ENCODE results near the gene C10orf90. TPM values are rescaled to one million over a fixed set of nuclear protein-coding genes. Genes with fewer than 3 reads are reported as not detected.

Gene C10orf90
- total RNA-seq, 1 experiment from 2014 or later, result not detected

DNA sequence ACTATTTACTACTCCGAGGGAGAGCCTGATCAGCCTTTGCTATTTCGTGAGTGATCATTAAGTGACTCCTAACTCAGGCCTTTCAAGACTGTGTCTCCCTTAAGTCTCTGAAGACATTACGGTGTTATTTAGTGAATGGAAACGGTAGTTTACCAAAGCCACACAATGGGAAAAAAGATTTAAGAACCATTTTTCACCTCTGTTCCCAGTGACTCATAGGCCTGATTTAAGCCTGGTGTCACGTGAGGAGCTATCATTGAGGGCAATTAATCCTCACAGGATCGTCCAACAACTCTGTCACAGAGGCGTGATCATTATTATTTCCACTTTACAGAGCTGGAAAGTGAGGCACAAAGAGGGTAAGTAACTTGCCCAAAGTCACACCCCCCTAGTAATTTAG is 20.3 kb downstream of the C10orf90 start:
- H4K8ac ChIP-seq (replicated peaks; ENCODE audit: insufficient read length, low read depth, low read length), result no peak overlapping the region
- Mint-ChIP-seq H3K27me3 (ENCODE audit: low read depth) (peaks cover 2% of the 10 kb centered on the region), H3K9me3 (no peaks in the 10 kb centered on the region), H3K4me3 (no peak overlapping the region), H3K27ac (no peak overlapping the region), H3K4me1 (peaks cover 11 to 14% of the 10 kb centered on the region in 2 experiments), H3K36me3 (ENCODE audit: insufficient read depth in 1 of 3, low read depth in 3 of 3) (no peaks in the 10 kb centered on the region)
- no peak for DNase-seq
- no peaks in the 10 kb centered on the region for H3K4me1 ChIP-seq (ENCODE audit: insufficient read depth, low read length)
- H2BK5ac ChIP-seq (ENCODE audit: insufficient read length, low read length), result no peak overlapping the region
- H3K27me3 ChIP-seq (ENCODE audit: insufficient read depth, low read length), result no peaks in the 10 kb centered on the region
- H3K23me2 ChIP-seq (ENCODE audit: insufficient read length, low read depth, low read length, poor library complexity, severe bottlenecking), result no peaks in the 10 kb centered on the region
- H2BK12ac ChIP-seq (ENCODE audit: insufficient read length, low read depth, low read length), result no peak overlapping the region
- TF ChIP-seq, protein P1, sequence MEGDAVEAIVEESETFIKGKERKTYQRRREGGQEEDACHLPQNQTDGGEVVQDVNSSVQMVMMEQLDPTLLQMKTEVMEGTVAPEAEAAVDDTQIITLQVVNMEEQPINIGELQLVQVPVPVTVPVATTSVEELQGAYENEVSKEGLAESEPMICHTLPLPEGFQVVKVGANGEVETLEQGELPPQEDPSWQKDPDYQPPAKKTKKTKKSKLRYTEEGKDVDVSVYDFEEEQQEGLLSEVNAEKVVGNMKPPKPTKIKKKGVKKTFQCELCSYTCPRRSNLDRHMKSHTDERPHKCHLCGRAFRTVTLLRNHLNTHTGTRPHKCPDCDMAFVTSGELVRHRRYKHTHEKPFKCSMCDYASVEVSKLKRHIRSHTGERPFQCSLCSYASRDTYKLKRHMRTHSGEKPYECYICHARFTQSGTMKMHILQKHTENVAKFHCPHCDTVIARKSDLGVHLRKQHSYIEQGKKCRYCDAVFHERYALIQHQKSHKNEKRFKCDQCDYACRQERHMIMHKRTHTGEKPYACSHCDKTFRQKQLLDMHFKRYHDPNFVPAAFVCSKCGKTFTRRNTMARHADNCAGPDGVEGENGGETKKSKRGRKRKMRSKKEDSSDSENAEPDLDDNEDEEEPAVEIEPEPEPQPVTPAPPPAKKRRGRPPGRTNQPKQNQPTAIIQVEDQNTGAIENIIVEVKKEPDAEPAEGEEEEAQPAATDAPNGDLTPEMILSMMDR (conservative IDR thresholded peaks at IDR 0.05), result no peak
- no peaks in the 10 kb centered on the region for H3K79me1 ChIP-seq (ENCODE audit: insufficient read depth, low read depth, low read length, poor library complexity, severe bottlenecking)
- H3K27ac ChIP-seq (ENCODE audit: insufficient read length, low read depth, low read length), result no peak overlapping the region
- no peak overlapping the region for H3K9ac ChIP-seq (ENCODE audit: extremely low read depth, insufficient read length, low read length)
- no peaks in the 10 kb centered on the region for H3K79me2 ChIP-seq (ENCODE audit: insufficient read depth, low read length)
- no peak overlapping the region for H2BK20ac ChIP-seq (ENCODE audit: low read depth, low read length, poor library complexity, severe bottlenecking)
- H4K20me1 ChIP-seq (ENCODE audit: control insufficient read depth, insufficient read depth, insufficient read length), result no peaks in the 10 kb centered on the region
- no peak overlapping the region for H3K18ac ChIP-seq (ENCODE audit: insufficient read length, low read depth, low read length)
- H4K5ac ChIP-seq (ENCODE audit: insufficient read length, low read depth, low read length), result no peak overlapping the region
- H2BK15ac ChIP-seq (ENCODE audit: low read depth, low read length), result no peak overlapping the region
- H3K4me2 ChIP-seq (ENCODE audit: insufficient read depth, insufficient read length, low read length), result no peak overlapping the region
- no peak overlapping the region for H4K91ac ChIP-seq (ENCODE audit: insufficient read length, low read depth, low read length)
- no peak overlapping the region for H3T11ph ChIP-seq (ENCODE audit: low read length)
- no peak overlapping the region for H2AFZ ChIP-seq (ENCODE audit: low read length)
- H3K4ac ChIP-seq (ENCODE audit: low read depth, low read length), result no peak overlapping the region
- WGBS (ENCODE audit: extremely low coverage, insufficient read length, low lambda C conversion rate), result no CpG with 5 or more reads among the region's 7 CpGs
- H3K14ac ChIP-seq (ENCODE audit: insufficient read depth, low read length), result no peak overlapping the region
- H2AK5ac ChIP-seq (ENCODE audit: insufficient read length, low read length), result no peak overlapping the region
- no peaks in the 10 kb centered on the region for H3K9me3 ChIP-seq (ENCODE audit: control insufficient read depth, low read depth, low read length)
- H3K56ac ChIP-seq (ENCODE audit: insufficient read length, low read depth, low read length), result no peak overlapping the region
- no peak overlapping the region for H2BK120ac ChIP-seq (ENCODE audit: low read depth, low read length, poor library complexity, severe bottlenecking)
- H3K23ac ChIP-seq (ENCODE audit: insufficient read length, low read depth, low read length), result no peak overlapping the region

All from H9 (cell line).